Liver (tissue), 3 donors: ENCODE results near the gene ACACA.

ENCODE experiments used
- FOXA1 ChIP-seq: IDR thresholded peaks from 2 replicates; pipeline ENCODE4 v1.6.1; 2016; ENCODE audit warnings: antibody characterized with exemption
- FOXA2 ChIP-seq: IDR thresholded peaks from 2 replicates; pipeline ENCODE4 v1.6.1; 2016; ENCODE audit warnings: antibody characterized with exemption
- JUND ChIP-seq, 2 donors: IDR thresholded peaks; 2 replicates each; pipeline ENCODE4 v1.6.1; 2016; ENCODE audit warnings: antibody characterized with exemption in 2 of 2
- RAD21 ChIP-seq, 2 donors: IDR thresholded peaks; 2 replicates each; pipeline ENCODE4 v1.6.1; 2016; ENCODE audit warnings: antibody characterized with exemption in 2 of 2, mild to moderate bottlenecking in 2 of 2
- SP1 ChIP-seq: IDR thresholded peaks from 2 replicates; pipeline ENCODE4 v1.6.1; 2018; ENCODE audit warnings: antibody characterized with exemption, mild to moderate bottlenecking
- TF ChIP-seq, protein P1 (sequence below): fragments of 150-350 bp; IDR thresholded peaks from 2 replicates; pipeline ENCODE4 v1.5.1; 2017; ENCODE audit warnings: improper control_type of control experiment, low read depth, low read length; ENCODE audit not compliant: missing input control
- TF ChIP-seq, protein P2 (sequence below): IDR thresholded peaks from 2 replicates; pipeline ENCODE4 v1.6.1; 2016; ENCODE audit warnings: antibody characterized with exemption, mild to moderate bottlenecking
- TF ChIP-seq, protein P3 (sequence below): IDR thresholded peaks from 2 replicates; pipeline ENCODE4 v1.6.1; 2016; ENCODE audit warnings: antibody characterized with exemption
- TF ChIP-seq, protein P4 (sequence below): IDR thresholded peaks from 2 replicates; pipeline ENCODE4 v1.6.1; 2016; ENCODE audit warnings: antibody characterized with exemption
- donor health status: healthy.
- donor health status: healthy.

DNA sequence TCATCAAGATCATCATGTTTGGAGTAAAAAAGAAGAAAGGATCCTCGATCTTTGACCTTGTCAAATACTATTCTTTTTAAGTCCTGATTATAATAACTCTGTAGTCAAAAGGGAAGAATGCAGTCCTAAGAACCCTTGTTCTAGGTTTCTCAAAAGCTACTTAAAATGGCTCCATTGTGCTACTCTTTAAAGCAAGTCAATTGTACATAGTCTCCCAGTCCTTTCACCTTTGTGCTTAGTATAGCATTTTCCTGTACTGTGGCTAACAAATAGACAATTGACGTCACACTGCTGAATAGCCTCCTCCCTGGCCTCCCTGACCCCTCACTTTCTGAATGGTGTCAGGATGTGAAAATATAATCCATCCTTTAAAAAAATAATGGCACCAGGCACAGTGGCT lies 285.0 kb downstream of the ACACA start:
- TF ChIP-seq, protein P1, sequence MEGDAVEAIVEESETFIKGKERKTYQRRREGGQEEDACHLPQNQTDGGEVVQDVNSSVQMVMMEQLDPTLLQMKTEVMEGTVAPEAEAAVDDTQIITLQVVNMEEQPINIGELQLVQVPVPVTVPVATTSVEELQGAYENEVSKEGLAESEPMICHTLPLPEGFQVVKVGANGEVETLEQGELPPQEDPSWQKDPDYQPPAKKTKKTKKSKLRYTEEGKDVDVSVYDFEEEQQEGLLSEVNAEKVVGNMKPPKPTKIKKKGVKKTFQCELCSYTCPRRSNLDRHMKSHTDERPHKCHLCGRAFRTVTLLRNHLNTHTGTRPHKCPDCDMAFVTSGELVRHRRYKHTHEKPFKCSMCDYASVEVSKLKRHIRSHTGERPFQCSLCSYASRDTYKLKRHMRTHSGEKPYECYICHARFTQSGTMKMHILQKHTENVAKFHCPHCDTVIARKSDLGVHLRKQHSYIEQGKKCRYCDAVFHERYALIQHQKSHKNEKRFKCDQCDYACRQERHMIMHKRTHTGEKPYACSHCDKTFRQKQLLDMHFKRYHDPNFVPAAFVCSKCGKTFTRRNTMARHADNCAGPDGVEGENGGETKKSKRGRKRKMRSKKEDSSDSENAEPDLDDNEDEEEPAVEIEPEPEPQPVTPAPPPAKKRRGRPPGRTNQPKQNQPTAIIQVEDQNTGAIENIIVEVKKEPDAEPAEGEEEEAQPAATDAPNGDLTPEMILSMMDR = no peak
- TF ChIP-seq, protein P2, sequence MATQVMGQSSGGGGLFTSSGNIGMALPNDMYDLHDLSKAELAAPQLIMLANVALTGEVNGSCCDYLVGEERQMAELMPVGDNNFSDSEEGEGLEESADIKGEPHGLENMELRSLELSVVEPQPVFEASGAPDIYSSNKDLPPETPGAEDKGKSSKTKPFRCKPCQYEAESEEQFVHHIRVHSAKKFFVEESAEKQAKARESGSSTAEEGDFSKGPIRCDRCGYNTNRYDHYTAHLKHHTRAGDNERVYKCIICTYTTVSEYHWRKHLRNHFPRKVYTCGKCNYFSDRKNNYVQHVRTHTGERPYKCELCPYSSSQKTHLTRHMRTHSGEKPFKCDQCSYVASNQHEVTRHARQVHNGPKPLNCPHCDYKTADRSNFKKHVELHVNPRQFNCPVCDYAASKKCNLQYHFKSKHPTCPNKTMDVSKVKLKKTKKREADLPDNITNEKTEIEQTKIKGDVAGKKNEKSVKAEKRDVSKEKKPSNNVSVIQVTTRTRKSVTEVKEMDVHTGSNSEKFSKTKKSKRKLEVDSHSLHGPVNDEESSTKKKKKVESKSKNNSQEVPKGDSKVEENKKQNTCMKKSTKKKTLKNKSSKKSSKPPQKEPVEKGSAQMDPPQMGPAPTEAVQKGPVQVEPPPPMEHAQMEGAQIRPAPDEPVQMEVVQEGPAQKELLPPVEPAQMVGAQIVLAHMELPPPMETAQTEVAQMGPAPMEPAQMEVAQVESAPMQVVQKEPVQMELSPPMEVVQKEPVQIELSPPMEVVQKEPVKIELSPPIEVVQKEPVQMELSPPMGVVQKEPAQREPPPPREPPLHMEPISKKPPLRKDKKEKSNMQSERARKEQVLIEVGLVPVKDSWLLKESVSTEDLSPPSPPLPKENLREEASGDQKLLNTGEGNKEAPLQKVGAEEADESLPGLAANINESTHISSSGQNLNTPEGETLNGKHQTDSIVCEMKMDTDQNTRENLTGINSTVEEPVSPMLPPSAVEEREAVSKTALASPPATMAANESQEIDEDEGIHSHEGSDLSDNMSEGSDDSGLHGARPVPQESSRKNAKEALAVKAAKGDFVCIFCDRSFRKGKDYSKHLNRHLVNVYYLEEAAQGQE = no peak
- TF ChIP-seq SP1 (no peak), JUND (IDR thresholded peaks at IDR 0.05) (no peak), FOXA1 (no peak), RAD21 (IDR thresholded peaks at IDR 0.05) (no peak), FOXA2 (no peak)
- TF ChIP-seq, protein P3, sequence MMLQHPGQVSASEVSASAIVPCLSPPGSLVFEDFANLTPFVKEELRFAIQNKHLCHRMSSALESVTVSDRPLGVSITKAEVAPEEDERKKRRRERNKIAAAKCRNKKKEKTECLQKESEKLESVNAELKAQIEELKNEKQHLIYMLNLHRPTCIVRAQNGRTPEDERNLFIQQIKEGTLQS = no peak
- TF ChIP-seq, protein P4, sequence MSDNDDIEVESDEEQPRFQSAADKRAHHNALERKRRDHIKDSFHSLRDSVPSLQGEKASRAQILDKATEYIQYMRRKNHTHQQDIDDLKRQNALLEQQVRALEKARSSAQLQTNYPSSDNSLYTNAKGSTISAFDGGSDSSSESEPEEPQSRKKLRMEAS = no peak
